KMS-11 (cell line): Measurements from ENCODE around the gene TCIRG1.

ENCODE experiments used
- H2AFZ ChIP-seq: fragments of 200-600 bp; sonication (generic); 2 replicates; pipeline ENCODE4 v1.6.1; 2016; ENCODE audit warnings: antibody characterized with exemption, mixed run types, low read depth
- H3K27ac ChIP-seq: fragments of 200-600 bp; sonication (generic); 2 replicates; pipeline ENCODE4 v1.6.1; 2016; ENCODE audit warnings: mild to moderate bottlenecking, mixed run types
- H3K27me3 ChIP-seq: fragments of 200-600 bp; sonication (generic); 2 replicates; pipeline ENCODE4 v1.6.1; 2017; ENCODE audit warnings: mild to moderate bottlenecking, low read depth, mixed run types, moderate library complexity; ENCODE audit not compliant: insufficient read depth
- H3K36me3 ChIP-seq: fragments of 200-600 bp; sonication (generic); 2 replicates; pipeline ENCODE4 v1.6.1; 2017; ENCODE audit warnings: mild to moderate bottlenecking, mixed run types; ENCODE audit not compliant: insufficient read depth
- H3K4me1 ChIP-seq: fragments of 200-600 bp; sonication (generic); 2 replicates; pipeline ENCODE4 v1.6.1; 2016; ENCODE audit warnings: mild to moderate bottlenecking, low read depth, mixed run types; ENCODE audit not compliant: poor library complexity, severe bottlenecking
- H3K4me2 ChIP-seq: fragments of 200-600 bp; sonication (generic); 2 replicates; pipeline ENCODE4 v1.7.0; 2016; ENCODE audit warnings: mild to moderate bottlenecking, mixed run types
- H3K4me3 ChIP-seq: fragments of 200-600 bp; sonication (generic); IDR thresholded peaks from 2 replicates; pipeline ENCODE4 v1.6.1; 2017; ENCODE audit warnings: low read depth, low read length, mixed read lengths; ENCODE audit not compliant: insufficient read depth
- H3K79me2 ChIP-seq: fragments of 200-600 bp; sonication (generic); 2 replicates; pipeline ENCODE4 v1.6.1; 2016; ENCODE audit warnings: low read depth, mixed run types; ENCODE audit not compliant: insufficient read depth
- H3K9ac ChIP-seq: fragments of 200-600 bp; sonication (generic); 2 replicates; pipeline ENCODE4 v1.6.1; 2016; ENCODE audit warnings: mild to moderate bottlenecking, mixed run types
- H4K20me1 ChIP-seq: fragments of 200-600 bp; sonication (generic); 2 replicates; pipeline ENCODE4 v1.6.1; 2016; ENCODE audit warnings: mild to moderate bottlenecking, mixed run types; ENCODE audit not compliant: insufficient read depth
- CTCF ChIP-seq: fragments of 200-600 bp; sonication (generic); conservative IDR thresholded peaks from 2 replicates; pipeline ENCODE4 v1.6.1; 2017; ENCODE audit warnings: low read depth, mild to moderate bottlenecking, antibody characterized with exemption, low read length, moderate library complexity, mixed read lengths

TCIRG1 gene

DNA sequence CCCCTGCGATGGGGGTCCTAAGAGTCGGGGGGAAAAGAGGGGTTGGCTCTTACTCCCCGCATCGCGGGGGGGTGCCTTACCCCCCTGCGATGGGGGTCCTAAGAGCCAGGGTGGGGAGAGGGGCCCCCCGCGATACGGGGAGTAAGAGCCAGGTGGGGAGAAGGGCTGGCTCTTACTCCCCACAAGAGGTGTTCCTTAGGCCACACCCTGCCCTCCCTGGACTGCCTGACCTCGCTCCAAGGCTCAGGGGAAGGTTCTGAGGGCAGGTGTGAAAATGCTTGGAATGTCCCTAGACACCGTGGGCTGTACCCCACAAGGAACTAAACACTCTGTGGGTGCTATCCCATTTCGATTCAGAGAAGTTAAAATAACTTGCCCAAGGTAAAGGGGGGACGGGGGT, 42.8 kb upstream of the TCIRG1 start:
- no peaks in the 10 kb centered on the region for H3K27me3 ChIP-seq
- H4K20me1 ChIP-seq = no peaks in the 10 kb centered on the region
- TF ChIP-seq CTCF = no peak
- H3K79me2 ChIP-seq = no peaks in the 10 kb centered on the region
- H3K4me1 ChIP-seq = peaks cover 69% of the 10 kb centered on the region
- H3K9ac ChIP-seq = no peak overlapping the region
- no peaks in the 10 kb centered on the region for H3K36me3 ChIP-seq
- no peak overlapping the region for H3K27ac ChIP-seq
- H3K4me2 ChIP-seq = peak overlapping the region; percentile 56
- no peak overlapping the region for H2AFZ ChIP-seq
- no peak overlapping the region for H3K4me3 ChIP-seq

GRCh38 chr11:67996622-67997474, 42.0 kb upstream of the TCIRG1 start:
- H2AFZ ChIP-seq = peak overlapping the region; percentile 20; the same call in 1 of the 2 replicates
- no peaks in the 10 kb centered on the region for H3K36me3 ChIP-seq
- no peak for TF ChIP-seq CTCF
- peak overlapping the region; percentile 58; the same call in 1 of the 2 replicates for H3K27ac ChIP-seq
- H3K4me1 ChIP-seq = peaks cover 76% of the 10 kb centered on the region
- H3K4me3 ChIP-seq = no peak overlapping the region
- no peaks in the 10 kb centered on the region for H3K79me2 ChIP-seq
- no peak overlapping the region for H3K9ac ChIP-seq
- H4K20me1 ChIP-seq = no peaks in the 10 kb centered on the region
- H3K4me2 ChIP-seq = peak overlapping the region; percentile 56
- no peaks in the 10 kb centered on the region for H3K27me3 ChIP-seq

DNA sequence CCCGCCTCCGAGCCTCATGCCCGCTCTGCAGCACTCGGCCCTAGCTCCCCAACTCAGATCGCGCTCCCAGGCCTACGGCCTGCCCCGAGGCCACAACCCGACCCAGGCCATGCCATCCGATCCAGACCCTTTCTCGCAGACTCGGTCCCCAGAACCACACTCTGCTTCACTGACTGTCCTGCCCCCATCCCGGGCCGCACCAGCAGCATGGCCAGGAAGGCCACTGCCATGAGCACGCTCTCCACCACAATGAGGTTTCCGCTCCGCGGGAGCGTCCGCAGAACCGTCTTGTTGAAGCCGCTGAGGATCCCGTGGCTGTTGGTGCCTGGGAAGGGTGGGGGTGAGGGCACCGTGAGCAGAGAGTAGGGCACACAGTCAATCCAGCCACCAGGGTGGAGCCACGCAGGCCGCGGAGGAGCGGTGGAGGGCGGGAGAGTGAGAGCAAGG, 41.3 kb upstream of the TCIRG1 start:
- H2AFZ ChIP-seq = no peak overlapping the region
- H3K9ac ChIP-seq = no peak overlapping the region
- H3K4me3 ChIP-seq = no peak overlapping the region
- H3K79me2 ChIP-seq = no peaks in the 10 kb centered on the region
- no peaks in the 10 kb centered on the region for H4K20me1 ChIP-seq
- no peak for TF ChIP-seq CTCF
- H3K36me3 ChIP-seq = no peaks in the 10 kb centered on the region
- peak overlapping the region; percentile 58; the same call in 1 of the 2 replicates for H3K27ac ChIP-seq
- peaks cover 81% of the 10 kb centered on the region for H3K4me1 ChIP-seq
- H3K27me3 ChIP-seq = no peaks in the 10 kb centered on the region
- peak overlapping the region; percentile 56; the same call in 1 of the 2 replicates for H3K4me2 ChIP-seq

DNA sequence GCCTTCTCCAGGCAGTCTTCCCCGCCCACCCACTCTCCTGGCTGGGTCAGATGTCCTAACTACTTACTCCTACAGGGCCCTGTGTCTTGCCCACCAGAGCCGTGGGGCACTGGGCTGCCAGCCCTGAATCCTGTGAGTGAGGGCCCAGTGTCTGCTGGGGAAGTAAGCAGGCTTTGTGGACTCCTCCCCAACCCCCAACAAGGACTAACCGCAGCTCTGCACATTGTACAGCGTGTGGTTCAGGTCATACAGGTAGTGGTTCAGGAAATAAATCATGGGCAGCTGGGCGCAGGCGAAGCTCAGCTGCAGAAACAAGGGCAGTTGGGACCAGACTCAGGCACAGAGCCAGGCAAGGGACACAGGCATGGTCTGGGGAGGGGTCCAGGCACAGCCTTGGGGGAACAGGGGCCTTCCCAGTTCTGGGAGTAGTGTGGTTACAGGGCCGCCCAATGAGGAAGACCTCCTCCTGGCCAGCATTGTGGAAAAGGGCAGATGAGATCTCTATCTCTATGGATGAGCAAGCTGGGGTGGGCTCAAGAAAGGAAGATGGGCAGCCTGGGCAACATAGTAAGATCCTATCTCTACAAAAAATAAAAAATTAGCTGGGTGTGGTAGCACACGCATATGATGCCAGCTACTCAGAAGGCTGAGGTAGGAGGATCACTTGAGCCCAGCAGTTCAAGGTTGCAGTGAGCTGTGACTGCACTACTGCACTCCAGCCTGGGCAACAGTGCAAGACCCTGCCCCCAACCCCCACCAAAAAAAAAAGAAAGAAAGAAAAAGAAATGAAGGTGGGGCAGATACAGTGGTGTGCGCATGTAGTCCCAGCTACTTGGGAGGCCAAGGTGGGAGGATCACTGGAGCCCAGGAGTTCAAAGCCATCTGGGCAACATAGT, 40.4 kb upstream of the TCIRG1 start:
- no peaks in the 10 kb centered on the region for H3K27me3 ChIP-seq
- peak overlapping the region; percentile 58 for H3K27ac ChIP-seq
- no peak overlapping the region for H3K4me3 ChIP-seq
- no peaks in the 10 kb centered on the region for H4K20me1 ChIP-seq
- no peak overlapping the region for H2AFZ ChIP-seq
- H3K4me2 ChIP-seq = peak overlapping the region; percentile 56; the same call in 1 of the 2 replicates
- H3K36me3 ChIP-seq = no peaks in the 10 kb centered on the region
- no peaks in the 10 kb centered on the region for H3K79me2 ChIP-seq
- H3K4me1 ChIP-seq = peaks cover 81% of the 10 kb centered on the region
- no peak for TF ChIP-seq CTCF
- no peak overlapping the region for H3K9ac ChIP-seq
